Amniotic epithelial cell (primary cell): ENCODE data around the gene PCBP1.
A peak's percentile ranks its signal among the peaks of the same experiment; 100 is the strongest.
"Not testable (repeated sequence)": the region's sequence is repeated elsewhere in the genome, so short reads cannot be mapped to it uniquely, and the experiment has no call there.

Source experiments
- DNase-seq: peaks from one replicate; pipeline ENCODE4 v3.0.0-alpha.2; 2010; ENCODE audit warnings: low read depth

The PCBP1 gene

GRCh38 chr2:70124983-70125480, 37.8 kb downstream of the PCBP1 start:
- peak; percentile 32 for DNase-seq

GRCh38 chr2:70125498-70125898, 38.2 kb downstream of the PCBP1 start:
- DNase-seq = no peak

GRCh38 chr2:70126413-70126812, 39.1 kb downstream of the PCBP1 start:
- DNase-seq = no peak

- DNase-seq = no peak
These were observed 40.7 kb downstream of the PCBP1 start for GRCh38 chr2:70128005-70128404.

- not testable (repeated sequence) for DNase-seq
These were observed 44.3 kb downstream of the PCBP1 start for GRCh38 chr2:70131344-70132143.

- DNase-seq = peak; percentile 57
These were observed 45.2 kb downstream of the PCBP1 start for GRCh38 chr2:70132244-70133126.

GRCh38 chr2:70133127-70133452, 45.8 kb downstream of the PCBP1 start:
- no peak for DNase-seq

GRCh38 chr2:70133491-70134322, 46.4 kb downstream of the PCBP1 start:
- DNase-seq = peak; percentile 62

GRCh38 chr2:70134323-70134983, 47.2 kb downstream of the PCBP1 start:
- not testable (repeated sequence) for DNase-seq
